ENCODE data around the gene OGFOD2. TPM values are rescaled to one million over a fixed set of nuclear protein-coding genes. Genes with fewer than 3 reads are reported as not detected.

OGFOD2 gene
- total RNA-seq, 4 donors from 2014 or later: 7.2 to 19.8 (median 13.4) TPM

DNA sequence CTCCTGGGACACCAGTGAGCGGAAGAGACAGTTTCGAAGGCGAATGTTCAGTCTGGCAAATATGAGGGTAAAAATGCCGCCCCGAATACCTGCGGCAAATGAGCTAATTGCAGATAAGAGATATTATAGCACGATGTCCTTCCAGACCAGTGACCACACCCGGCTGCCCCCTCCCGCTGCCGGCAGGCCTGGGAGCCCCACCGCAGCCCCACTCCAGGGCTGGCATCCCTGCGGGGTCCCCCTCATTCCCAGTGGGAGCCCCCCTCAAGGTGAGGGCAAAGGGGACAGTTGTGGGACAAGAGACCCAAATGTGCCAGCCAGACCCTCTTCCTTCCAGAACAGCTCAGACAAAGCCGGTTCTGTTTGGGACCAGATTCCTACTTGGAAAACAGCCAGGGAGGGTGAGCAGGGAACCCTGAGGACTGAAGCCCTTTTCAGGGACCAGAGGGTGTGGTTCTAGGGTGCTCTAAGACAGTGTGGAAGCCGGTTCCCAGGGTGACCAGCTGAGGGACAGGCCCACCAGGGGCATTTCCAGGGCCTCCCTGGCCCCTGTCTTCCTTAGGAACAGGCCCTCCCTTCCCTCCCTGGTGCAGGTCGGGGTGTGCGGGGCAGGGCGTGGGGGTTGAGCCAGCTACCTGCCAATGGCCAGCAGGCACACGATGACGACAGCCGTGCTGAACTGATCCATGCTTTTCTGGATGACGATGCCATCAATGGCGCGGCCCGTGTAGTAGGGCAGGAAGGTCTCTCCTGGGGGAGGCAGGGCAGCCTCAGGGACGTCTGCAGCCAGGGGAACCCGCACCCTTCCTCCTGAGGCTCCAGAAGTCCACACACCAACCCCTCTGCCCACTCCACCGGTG, 25.0 kb upstream of the OGFOD2 start:
- no peak for DNase-seq (ENCODE audit: low spot score in 2 of 2)
- no peaks in the 10 kb centered on the region for H3K9me3 ChIP-seq
- WGBS, 2 donors: 53 to 54% methylated on average over 25 to 27 of the region's 27 CpGs
- H3K27me3 ChIP-seq: no peaks in the 10 kb centered on the region
- peak overlapping the region in 2 of 4 donors; percentile 63 to 66 for H3K27ac ChIP-seq
- H3K4me3 ChIP-seq: no peak overlapping the region
- TF ChIP-seq EP300 (IDR thresholded peaks at IDR 0.05) (no peak), POLR2A (IDR thresholded peaks at IDR 0.05) (no peak)
- TF ChIP-seq, protein P1, sequence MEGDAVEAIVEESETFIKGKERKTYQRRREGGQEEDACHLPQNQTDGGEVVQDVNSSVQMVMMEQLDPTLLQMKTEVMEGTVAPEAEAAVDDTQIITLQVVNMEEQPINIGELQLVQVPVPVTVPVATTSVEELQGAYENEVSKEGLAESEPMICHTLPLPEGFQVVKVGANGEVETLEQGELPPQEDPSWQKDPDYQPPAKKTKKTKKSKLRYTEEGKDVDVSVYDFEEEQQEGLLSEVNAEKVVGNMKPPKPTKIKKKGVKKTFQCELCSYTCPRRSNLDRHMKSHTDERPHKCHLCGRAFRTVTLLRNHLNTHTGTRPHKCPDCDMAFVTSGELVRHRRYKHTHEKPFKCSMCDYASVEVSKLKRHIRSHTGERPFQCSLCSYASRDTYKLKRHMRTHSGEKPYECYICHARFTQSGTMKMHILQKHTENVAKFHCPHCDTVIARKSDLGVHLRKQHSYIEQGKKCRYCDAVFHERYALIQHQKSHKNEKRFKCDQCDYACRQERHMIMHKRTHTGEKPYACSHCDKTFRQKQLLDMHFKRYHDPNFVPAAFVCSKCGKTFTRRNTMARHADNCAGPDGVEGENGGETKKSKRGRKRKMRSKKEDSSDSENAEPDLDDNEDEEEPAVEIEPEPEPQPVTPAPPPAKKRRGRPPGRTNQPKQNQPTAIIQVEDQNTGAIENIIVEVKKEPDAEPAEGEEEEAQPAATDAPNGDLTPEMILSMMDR (IDR thresholded peaks at IDR 0.05): no peak
- H3K4me1 ChIP-seq: peaks cover 0 to 53% (median 33%) of the 10 kb centered on the region in 4 donors
- no peaks in the 10 kb centered on the region for H3K36me3 ChIP-seq

DNA sequence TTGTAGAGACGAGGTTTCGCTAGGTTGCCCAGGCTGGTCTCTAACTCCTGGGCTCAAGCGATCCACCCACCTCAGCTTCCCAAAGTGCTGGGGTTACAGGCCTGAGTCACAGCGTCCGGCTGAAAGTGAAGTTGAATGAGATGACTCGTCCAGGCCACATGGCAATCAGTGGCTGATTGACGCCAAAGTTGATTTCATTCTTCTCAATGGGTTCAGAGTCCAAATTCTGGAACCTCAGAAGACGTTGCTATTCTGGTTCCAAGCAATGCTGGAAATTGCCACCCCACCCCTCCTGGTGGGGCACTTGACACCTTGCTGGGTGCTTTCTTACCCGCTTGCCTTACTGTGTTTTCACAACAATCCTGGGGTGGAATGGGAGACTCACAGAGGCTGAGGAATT, 23.6 kb upstream of the OGFOD2 start:
- Histone ChIP-seq H3K4me3 (no peak overlapping the region), H3K27me3 (no peaks in the 10 kb centered on the region), H3K27ac (peak overlapping the region in 2 of 4 donors; percentile 44 to 47), H3K9me3 (no peaks in the 10 kb centered on the region), H3K4me1 (peaks cover 0 to 40% (median 27%) of the 10 kb centered on the region in 4 donors), H3K36me3 (peaks cover 0 to 4% (median 0%) of the 10 kb centered on the region in 3 donors)
- 72 to 73% methylated on average over 9 of the region's 9 CpGs for WGBS, 2 donors
- TF ChIP-seq EP300 (IDR thresholded peaks at IDR 0.05) (no peak), POLR2A (IDR thresholded peaks at IDR 0.05) (no peak)
- TF ChIP-seq, protein P1 (IDR thresholded peaks at IDR 0.05): no peak
- no peak for DNase-seq (ENCODE audit: low spot score in 2 of 2)

DNA sequence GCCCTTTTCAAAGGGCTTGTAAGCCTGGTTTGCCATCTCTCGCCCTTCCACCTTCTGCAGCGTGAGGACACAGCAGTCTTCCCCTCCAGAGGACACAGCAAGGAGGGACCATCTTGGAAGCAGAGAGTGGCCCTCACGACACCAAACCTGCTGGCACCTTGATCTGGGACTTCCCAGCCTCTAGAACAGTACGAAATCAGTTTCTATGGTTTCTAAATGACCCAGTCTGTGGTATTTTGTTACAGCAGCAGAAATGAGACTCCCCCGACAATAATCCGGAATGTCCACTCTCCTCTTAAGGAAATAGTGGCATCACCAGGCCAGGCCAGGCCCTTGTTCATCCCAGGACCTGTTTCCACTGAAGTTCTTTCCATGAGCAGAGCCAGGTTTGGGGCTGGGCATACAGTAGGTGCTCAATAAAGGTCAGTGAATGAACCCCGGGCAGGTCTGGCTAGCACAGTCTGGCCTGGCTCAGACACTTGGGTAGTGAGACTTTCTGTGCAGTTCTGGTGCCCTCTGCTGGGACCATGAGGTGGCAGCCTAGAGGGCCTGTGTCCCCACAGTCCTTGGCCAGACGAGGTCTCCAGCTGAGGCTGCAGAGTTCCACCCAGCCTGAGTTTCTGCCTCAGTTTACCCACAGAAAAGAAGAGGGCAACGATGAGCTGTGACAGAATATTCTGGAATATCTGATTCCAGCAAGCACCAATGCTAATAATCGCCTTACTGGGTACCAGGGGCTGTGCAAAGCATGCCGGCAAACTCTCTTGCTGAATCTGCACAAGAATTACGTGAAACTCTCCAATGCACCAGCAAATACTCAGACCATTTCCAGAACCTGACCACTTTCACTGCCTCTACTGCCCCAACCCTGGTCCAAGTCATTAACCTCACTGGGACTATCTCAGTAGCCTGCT, 22.8 kb upstream of the OGFOD2 start:
- Histone ChIP-seq H3K9me3 (no peaks in the 10 kb centered on the region), H3K27me3 (no peaks in the 10 kb centered on the region), H3K4me3 (no peak overlapping the region), H3K36me3 (peaks cover 0 to 8% (median 0%) of the 10 kb centered on the region in 3 donors), H3K27ac (peak overlapping the region in 3 of 4 donors; percentile 25 to 47 (median 44)), H3K4me1 (peaks cover 0 to 32% (median 19%) of the 10 kb centered on the region in 4 donors)
- TF ChIP-seq, protein P1 (IDR thresholded peaks at IDR 0.05): peak; percentile 83 to 94 (median 88)
- no peak for TF ChIP-seq POLR2A (IDR thresholded peaks at IDR 0.05)
- TF ChIP-seq EP300 (IDR thresholded peaks at IDR 0.05): no peak
- 69 to 70% methylated on average over 12 of the region's 12 CpGs for WGBS, 2 donors
- peak; percentile 62 to 77 for DNase-seq (ENCODE audit: low spot score in 2 of 2)

DNA sequence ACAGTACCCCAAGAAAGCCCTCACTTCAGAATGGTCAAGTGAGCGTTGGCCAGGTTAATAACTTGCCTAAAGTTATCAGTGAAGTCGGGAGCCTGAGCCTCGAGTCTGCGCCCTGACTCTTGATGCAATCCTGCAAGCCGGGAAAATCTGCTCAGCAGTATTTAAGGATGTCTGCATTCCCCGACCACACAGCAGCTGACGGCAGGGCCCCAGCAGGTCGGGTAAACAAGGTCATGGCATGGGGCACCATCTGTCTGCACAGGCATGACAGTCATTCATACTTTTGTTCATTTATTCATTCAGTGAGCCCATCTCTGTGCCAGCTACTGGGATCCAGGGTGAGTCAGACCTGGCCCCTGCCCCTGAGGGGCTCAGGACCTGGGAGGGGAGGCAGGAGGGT, 19.9 kb upstream of the OGFOD2 start:
- 44 to 62% methylated on average over 8 of the region's 8 CpGs for WGBS, 2 donors
- DNase-seq (ENCODE audit: low spot score in 2 of 2): no peak
- H3K36me3 ChIP-seq: peaks cover 0 to 28% (median 0%) of the 10 kb centered on the region in 3 donors
- H3K4me1 ChIP-seq: peaks cover 0 to 9% (median 4%) of the 10 kb centered on the region in 4 donors
- H3K27ac ChIP-seq: no peak overlapping the region
- H3K9me3 ChIP-seq: no peaks in the 10 kb centered on the region
- TF ChIP-seq EP300 (IDR thresholded peaks at IDR 0.05) (no peak), POLR2A (IDR thresholded peaks at IDR 0.05) (no peak)
- TF ChIP-seq, protein P1 (IDR thresholded peaks at IDR 0.05): no peak
- no peak overlapping the region for H3K4me3 ChIP-seq
- no peaks in the 10 kb centered on the region for H3K27me3 ChIP-seq
